ENCODE results near the gene CSH1. TPM values are rescaled to one million over a fixed set of nuclear protein-coding genes. Genes with fewer than 3 reads are reported as not detected.
A peak's percentile ranks its signal among the peaks of the same experiment; 100 is the strongest.
"Not testable (repeated sequence)": the region's sequence is repeated elsewhere in the genome, so short reads cannot be mapped to it uniquely, and the experiment has no call there.

CSH1 gene
- total RNA-seq (2014; rRNA removed; shearing (Covaris generic)), result not detected in 2 replicates

DNA sequence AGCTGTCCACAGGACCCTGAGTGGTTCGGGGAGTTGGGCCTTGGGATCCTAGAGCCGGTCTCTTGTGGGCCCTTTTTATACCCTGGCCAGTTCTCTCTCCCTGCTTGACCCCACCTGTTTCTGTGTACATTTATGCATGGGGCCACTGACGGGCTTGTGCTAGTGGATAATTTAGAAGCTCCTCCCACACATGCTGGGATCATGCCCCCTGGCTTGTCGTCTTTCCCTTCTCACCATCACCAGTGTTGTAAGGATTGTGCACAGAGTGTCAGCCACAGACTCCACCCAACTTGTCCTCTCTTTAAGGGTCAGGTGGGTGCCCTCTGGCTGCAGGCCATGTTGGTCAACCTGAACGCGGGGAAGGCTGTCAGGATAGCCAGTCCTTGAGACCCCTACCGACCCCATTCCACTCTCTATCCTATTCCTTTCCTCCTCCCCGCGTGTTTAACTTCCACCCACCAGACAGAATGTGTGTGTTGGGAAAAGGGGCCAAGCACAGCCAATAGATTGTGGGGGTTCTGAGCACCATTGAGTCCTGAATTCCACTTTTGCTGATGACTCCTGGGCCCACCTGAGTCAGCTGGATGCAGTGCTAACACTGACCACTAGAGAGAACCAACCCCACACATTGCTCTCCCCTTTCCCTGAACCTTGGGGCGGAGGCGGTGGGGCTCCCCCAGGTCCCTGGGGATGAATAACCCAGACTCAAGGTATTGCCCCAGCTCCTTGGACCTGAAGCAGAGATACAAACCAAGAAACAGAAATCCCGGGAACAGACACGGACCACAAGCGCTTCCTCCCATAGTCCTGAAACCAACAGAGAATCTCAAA is at the start of gene CSH1:
CSH1 (minus strand) TSS at position 51 of the 831 bp plus-strand sequence. CDS start 63 bp downstream, outside the sequence.
- DNase-seq (ENCODE audit: low read depth), result not testable (repeated sequence)

DNA sequence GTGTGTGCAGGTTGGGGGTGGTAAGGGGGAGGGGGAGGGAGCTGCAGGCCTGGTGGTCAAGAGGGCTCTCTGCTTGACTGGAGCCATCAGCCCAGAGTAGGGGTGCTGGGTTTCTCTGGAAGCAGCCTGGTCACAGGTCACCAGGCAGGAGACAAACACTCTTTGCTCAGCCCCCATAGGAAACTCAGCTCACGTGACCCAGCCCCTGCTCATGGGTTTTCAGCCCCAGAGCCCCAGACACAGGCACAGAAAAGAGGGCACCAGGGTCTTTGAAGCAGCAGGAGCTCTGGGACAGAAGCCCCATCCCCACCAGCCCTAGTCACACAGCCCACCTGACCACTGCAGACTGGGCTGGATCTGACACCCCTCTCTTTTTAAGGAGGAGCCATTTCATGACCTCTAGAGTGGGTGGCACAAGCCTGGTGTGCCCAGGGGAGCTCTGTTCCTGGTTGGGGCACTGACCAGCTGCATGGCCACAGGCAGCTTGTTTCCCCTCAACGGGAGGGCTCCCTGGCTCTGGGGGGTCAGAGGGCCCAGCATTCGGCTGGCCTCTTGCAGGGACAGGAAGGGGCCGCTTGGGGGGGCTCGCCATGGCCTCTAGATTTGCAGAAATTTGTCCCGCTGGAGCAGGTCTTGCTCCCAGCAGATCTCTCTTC is 49.5 kb upstream of the CSH1 start:
- no peak for DNase-seq (ENCODE audit: low read depth)

DNA sequence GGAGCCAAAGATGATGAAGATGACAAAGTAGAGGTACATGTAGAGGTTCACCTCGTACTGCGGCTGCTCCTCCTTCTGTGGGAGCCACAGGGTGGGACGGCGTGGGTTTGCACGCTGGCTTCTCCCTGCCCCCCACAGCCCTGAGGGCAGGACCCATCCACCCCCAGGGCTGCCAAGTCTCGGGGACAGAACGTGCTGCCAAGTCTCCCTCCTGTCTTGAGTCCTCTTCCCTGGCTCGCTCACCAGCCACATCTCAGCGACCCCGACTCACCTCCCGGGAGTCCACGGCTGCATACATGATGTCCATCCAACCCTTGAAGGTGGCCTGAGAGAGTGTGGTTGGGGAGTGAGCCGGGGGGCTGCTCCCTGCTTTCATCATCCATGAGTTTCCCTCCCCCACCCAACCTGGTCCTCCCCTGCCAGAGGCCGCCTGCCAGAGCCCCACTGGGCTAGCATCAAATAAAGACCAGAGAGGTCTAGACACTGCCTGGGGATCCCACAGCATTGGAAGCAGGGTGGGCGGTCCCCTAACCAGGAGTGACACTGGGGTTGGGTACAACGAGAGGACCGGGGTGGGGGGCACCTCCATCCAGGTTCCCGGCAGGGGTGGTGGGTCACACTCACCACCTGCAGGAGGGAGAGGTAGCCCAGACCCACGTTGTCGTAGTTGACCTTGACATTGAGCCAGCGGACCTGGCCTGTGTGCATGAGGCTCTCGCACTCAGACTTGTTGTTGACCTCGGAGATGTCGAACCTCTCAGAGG is 48.5 kb upstream of the CSH1 start:
- no peak for DNase-seq (ENCODE audit: low read depth)

DNA sequence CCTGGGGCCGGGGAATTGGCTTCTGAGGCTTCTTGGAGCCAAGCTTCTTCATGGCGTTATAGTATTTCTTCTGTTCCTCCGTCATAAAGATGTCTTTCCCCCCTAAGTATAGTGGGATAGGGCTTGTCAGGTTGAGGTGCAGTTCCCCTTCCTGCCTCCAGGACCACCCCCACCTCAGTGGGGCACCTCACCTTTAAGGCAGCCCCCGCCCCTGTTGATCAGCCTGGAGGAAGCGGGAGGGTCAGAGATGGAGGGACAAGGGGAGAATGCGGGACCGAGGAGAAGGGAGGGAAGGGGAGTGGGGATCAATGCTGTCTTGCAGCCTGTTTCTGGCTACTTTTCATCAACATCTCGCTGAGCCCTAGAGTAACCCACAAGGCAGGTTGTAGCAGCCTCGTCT is 47.4 kb upstream of the CSH1 start:
- DNase-seq (ENCODE audit: low read depth), result no peak

DNA sequence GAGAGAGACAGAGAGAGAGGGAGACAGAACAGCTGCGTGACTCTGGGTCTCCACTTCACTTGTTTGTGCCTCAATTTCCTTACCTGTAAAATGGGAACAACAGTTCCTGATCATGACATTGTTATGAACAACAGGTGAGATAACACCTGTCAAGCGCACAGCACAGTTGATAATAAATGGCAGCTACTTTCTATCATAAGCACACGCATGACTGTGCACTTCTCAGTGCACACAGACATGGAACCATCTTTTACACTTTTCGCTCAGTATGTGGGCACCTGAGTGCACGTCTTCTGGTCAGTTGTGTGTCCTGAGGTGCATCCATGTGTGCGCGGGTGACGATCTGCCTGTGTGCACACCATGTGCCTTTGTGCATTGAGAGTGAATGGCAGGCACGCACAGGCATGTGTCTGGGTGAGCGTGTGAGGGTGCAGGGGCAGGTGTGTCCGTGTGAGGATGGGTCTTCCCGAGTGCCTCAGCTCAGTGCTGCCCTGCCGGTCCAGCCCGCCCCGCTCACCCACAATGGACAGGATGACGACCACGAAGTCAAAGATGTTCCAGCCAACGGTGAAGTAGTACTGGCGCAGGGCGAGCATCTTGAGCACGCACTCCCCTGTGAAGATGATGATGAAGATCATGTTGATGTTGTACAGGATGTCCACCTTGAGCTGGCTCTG is 46.1 kb upstream of the CSH1 start:
- DNase-seq (ENCODE audit: low read depth), result no peak

DNA sequence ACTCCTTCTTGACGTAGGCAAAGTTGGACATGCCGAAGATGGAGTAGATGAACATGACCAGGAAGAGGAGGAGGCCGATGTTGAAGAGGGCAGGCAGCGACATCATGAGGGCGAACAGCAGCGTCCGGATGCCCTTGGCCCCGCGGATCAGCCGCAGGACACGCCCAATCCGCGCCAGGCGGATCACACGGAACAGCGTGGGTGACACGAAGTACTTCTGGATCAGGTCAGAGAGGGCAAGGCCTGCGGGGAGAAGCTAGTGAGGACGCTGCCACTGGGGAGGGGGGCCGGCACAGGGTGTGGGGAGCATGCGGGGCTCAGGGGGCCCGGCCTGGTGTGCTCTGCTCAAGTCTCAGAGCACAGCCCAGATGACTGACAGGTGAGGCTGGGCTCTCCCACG is 45.4 kb upstream of the CSH1 start:
- no peak for DNase-seq (ENCODE audit: low read depth)

DNA sequence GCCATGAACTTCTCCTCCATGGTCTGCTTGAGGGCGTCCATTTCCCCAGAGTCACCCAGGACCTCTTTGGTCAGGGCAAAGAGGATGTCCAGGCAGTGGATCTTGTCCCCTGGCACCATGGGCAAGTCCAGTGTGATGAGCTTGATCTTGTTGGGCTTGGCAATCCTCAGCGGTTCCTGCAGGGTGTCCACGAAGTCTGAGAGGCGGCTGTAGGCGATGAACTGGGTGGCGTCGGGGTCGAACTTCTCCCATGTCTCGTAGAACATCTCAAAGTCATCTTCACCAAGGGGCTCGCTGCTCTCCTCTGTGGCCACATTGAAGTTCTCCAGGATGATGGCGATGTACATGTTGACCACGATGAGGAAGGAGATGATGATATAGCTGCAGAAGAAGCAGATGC is 44.8 kb upstream of the CSH1 start:
- DNase-seq (ENCODE audit: low read depth), result no peak

DNA sequence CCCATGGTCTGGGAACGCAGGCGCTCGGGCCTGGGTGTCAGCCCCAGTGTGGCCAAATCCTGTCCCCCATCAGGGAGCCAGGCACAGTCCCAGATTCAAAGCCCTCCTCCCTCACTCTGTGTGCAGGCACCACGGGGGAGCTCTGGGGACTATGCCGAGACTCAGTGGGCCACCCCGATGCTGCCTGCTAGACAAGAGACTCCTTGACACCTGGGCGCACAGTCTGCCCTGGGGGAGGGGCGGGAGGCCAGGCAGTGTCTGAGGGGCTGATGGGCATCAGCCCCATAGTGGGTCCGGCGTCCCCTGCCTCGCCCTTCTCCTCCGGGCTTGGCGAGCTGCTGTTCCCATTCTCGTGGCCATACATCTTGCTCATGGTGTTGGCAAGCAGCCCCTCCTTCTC is 44.2 kb upstream of the CSH1 start:
- DNase-seq (ENCODE audit: low read depth), result no peak

DNA sequence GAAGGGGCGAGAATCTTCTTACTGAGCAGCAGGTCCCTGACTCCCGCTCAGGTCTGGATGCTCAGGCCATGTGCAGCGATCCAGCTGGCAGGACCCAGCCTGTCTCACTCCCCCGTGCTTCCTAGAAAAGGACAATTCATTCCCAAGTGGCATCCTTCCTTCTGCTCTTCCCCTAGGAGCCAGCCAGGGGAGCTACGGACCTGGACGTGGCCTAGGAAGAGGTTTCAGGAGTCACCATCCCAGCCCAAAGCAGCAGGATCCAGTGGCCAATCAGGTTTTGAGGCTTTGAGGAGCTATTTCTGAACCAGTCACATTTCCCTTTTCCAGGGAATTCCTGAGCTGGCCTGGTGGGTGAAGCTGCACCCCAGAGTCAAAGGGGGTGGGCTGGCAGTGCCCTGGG is 43.5 kb upstream of the CSH1 start:
- no peak for DNase-seq (ENCODE audit: low read depth)

DNA sequence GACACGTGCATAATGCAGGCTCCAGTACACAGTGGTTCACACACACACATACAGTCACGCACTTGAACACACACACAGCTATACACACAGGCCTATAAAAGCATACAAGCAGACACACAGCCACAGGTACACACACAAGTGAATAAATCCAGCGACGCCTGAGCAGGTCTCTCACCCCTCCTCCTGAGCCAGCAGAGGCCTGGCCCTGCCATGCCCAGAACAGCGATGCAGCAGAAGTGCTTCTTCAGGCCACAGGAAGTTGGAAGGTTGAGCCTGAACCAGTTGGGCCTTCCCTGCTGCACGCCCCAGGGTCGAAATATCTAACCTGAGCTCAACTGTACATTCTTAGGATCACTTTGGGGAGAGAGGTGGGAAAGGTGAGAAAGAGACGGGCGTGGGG is 43.0 kb upstream of the CSH1 start:
- DNase-seq (ENCODE audit: low read depth), result no peak

DNA sequence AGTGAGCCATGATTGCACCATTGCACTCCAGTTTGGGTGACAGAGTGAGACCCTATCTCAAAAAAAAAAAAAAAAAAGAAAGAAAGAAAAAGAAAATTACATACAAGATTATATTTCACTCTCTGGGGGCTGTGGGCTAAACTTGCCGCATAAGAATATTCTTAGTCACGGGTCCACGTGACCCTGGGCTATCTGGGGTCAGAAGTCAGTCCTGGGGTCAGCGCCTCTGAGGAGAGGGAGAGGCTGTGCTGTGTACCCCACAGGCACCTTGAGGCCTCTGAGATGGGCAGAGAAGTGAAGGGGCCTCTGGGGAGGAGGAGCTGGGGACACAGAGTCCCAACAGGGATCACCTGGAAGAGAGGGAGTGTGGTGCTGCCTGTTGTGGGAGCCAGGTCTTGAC is 41.5 kb upstream of the CSH1 start:
- DNase-seq (ENCODE audit: low read depth), result no peak

DNA sequence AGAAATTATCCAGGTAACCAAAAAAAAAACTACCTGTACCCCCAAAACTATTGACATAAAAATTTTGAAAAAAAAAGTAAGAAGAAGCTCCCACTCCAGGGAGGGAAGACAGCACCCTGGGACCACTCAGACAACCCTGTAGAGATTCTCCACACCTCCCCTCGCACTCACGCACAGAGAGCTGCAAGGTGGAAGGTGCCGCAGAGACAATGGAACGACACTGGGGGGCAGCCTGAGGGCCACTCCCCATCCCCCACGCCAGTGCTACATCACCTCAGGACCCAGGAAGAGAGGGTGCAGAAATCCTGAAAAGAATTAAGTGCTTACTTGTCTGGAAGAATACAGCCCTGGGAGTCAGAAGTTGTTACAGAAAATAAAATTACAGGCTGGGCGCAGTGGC is 40.9 kb upstream of the CSH1 start:
- DNase-seq (ENCODE audit: low read depth), result no peak

DNA sequence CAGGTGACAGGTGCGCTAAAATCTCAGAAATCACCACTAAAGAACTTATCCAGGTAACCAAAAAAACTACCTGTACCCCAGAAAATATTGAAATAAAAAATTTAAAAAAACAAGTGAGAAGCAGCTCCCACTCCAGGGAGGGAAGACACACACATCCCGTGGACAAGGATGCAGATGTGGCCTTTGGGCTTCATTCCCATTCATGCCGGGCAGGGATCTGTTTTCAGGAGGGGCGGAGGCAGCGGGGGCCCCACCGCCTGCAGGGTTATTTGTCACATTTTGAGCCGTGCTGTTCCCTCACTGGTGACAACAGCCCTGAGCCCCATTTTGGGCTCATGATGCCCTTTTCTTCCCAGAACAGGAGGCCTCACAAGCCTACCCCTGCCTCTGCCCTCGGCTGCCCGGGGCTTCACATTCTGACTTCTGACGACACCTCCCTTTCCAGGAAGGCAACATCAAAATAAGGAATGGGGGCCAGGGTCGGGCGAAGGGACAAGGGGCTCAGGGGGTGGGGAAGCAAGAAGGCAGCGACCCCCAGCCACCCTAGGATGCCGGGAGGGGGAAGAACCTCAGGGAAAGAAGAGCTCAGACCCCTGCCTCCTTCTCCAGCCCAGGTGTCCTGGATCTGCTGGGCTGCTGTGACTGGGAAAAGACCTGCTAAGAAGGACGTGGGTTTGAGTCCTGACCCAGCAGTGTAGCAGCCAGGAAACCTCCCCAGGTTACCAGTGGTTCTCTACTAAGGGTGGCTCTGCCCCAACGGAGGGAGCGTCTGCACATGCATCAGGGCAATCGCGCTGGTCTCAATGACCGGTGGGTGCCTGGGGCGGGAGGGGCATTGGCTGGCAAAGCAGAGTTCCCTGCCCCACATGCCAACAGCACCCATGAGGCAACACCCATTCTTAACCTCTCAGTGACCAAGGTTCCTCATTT is 38.1 kb upstream of the CSH1 start:
- no peak for DNase-seq (ENCODE audit: low read depth)

DNA sequence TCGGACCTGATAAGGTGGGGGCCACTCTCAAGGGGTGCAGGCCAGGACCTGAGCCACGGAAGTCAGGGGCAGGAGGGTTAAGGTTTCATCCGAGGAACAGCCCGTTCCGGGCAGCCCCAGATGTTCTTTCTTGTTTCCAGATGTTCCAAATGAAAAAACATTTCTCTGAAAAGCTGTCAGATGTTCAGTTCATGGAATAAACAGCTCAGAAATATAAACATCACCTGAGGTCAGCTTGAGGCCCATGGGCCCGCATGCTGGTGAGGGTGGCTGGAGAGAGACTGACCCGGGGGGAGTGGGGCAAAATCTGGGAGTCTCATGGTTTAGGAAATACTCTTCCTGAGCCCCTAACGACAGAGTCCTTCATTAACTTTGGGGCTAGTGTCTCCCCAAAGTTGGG is 37.2 kb upstream of the CSH1 start:
- no peak for DNase-seq (ENCODE audit: low read depth)

DNA sequence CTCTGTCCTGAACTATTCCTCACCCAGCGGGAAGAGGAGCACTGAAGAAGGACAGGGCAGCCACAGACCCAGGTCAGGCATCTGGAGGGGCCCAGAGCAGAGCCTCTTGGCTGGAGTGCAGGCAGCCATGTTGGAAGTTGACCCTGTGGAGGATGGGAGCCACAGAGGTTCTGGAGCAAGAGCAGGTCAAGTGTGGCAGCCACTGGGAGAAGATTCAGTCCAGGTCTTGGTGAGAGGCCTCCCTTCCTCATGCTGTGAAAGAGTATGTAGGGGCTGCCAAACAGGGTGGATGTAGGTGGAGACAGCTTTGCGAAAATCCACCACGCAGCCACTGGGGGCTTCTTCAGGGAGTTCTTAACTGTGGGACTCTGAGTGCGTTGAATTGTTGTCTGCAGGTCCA is 36.3 kb upstream of the CSH1 start:
- DNase-seq (ENCODE audit: low read depth), result no peak

DNA sequence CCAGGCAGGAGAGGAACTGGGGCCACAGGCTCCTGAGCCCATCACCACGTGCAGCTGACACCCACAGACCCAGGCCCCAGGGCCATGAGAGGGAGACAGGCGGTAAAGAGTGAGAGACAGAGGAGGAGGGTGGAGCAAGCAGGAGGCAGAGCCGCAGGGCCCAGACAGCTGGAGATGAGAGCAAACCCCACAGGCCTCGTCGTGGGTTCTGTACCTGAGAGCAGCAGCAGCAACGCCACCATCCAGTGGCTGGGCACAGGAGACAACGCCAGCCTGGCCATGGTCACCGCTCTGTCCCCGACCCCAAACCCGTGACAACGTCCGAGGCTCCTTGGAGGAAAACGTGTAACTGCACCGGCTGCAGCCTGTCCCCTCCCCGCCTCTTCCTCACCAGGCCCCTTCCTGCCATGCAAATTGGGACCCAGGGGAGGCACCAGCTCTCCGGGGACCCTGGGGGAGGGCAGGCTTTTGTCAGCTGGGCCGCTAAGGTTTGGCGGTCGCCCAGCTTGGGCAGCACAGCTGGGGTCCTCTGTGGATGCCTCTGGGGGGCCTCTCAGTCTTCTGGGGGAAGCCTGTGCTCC is 35.7 kb upstream of the CSH1 start, which contains the start of gene CD79B:
CD79B (minus strand) TSS at position 351 of the 581 bp plus-strand sequence; CDS start at position 281, 70 bp downstream.
- DNase-seq (ENCODE audit: low read depth), result no peak

DNA sequence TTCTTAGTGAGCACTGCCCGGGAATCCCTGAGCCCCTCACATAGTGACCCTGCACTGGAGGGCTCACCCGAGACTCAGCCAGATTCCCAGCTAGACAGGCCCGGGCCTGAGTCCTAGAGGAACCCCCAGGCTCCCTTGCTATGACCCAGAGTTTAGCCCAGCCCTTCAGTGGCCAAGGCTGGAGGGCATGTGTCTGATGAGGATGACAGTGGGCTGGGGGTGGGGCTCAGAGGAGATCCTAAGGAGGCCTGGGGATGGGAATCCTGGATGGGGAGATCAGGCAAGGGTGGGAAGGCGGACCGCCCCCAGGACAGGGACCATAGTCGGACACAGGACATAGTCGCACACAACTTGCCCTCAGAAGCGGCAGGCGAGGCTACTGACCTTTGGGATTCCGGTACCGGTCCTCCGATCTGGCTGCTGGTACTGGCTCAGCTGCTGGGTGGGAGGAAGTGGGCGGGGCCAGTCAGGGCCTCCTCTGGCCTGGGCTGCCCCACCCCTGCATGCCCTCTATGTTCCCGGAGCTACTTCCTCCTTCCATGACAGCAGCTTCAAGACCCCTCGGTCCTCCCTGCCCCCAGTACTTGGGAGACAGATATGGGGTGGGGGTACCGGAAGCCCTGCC is 34.7 kb upstream of the CSH1 start:
- DNase-seq (ENCODE audit: low read depth), result no peak

DNA sequence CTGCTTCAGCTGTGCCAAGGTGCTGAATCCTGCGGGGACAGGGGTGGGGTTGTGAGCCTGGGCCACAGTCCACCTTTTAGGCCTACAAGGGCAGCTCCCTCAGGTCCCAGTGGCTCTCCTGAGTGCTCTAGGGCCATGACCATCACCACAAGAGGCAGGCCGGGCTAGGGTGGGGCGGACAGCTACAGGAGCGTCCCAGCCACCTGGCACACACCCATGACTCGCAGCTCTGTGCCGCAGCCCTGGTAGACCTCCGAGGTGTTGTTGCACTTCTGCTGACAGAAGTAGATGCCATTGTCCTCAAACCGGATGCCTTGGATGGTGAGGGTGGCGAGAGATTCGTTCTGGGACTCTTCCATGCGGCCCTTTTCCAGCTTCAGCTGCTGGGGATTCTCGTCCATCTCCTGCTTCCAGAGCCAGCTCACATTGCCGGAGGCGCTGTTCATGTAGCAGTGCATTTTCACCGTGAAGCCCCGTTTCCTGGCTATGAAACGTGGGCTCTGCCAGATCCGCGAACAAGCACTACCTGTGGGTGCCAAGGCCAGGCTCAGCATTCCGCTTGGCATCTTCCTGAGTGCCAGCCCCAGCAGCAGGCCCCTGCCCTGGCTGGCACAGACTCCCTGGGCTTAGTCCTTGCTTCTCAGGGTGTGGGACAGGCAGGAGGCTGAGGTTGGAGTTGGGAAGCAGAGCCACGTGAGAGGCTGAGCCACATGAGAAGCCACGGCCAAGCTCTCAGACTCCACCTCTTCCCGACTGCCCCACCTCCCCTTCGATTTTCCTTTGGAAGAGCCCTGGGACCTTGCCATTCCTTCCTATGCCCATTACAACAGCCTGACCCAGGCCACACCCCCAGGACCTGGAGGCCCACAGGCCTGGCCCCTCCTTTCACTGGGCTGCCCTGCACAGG is 33.7 kb upstream of the CSH1 start:
- DNase-seq (ENCODE audit: low read depth), result peak; percentile 45
